ENCODE data around the gene SLC44A3. TPM values are rescaled to one million over a fixed set of nuclear protein-coding genes. Genes with fewer than 3 reads are reported as not detected.

The SLC44A3 gene
- total RNA-seq, 3 donors from 2014 or later = 2.1 to 12.6 (median 10.5) TPM

GRCh38 chr1:94816030-94816429 lies 4.1 kb upstream of the SLC44A3 start:
- intact Hi-C loops (cut with DNase I; ENCODE audit: low total_unique reads) = no loop called here
- H3K36me3 ChIP-seq = no peaks in the 10 kb centered on the region
- no peak overlapping the region for H3K27ac ChIP-seq
- H3K4me1 ChIP-seq = no peaks in the 10 kb centered on the region
- no peak for DNase-seq (ENCODE audit: low spot score in 2 of 2)
- H3K9me3 ChIP-seq = no peaks in the 10 kb centered on the region
- no peak overlapping the region for H3K4me3 ChIP-seq
- TF ChIP-seq POLR2A (IDR thresholded peaks at IDR 0.05) (no peak), CTCF (IDR thresholded peaks at IDR 0.05) (no peak), POLR2AphosphoS5 (IDR thresholded peaks at IDR 0.05) (no peak)
- no peaks in the 10 kb centered on the region for H3K27me3 ChIP-seq

GRCh38 chr1:94817712-94818111 lies 2.4 kb upstream of the SLC44A3 start:
- intact Hi-C loops (cut with DNase I; ENCODE audit: low total_unique reads) = no loop called here
- Histone ChIP-seq H3K4me1 (no peaks in the 10 kb centered on the region), H3K4me3 (no peak overlapping the region), H3K27ac (no peak overlapping the region), H3K36me3 (no peaks in the 10 kb centered on the region), H3K9me3 (no peaks in the 10 kb centered on the region), H3K27me3 (no peaks in the 10 kb centered on the region)
- no peak for DNase-seq (ENCODE audit: low spot score in 2 of 2)
- TF ChIP-seq CTCF (IDR thresholded peaks at IDR 0.05) (no peak), POLR2A (IDR thresholded peaks at IDR 0.05) (no peak), POLR2AphosphoS5 (IDR thresholded peaks at IDR 0.05) (no peak)

- Histone ChIP-seq H3K4me3 (peak overlapping the region; percentile 56 to 78 (median 73)), H3K9me3 (no peaks in the 10 kb centered on the region), H3K36me3 (no peaks in the 10 kb centered on the region), H3K4me1 (no peaks in the 10 kb centered on the region), H3K27me3 (no peaks in the 10 kb centered on the region), H3K27ac (peak overlapping the region; percentile 38 to 68)
- intact Hi-C loops (cut with DNase I; ENCODE audit: low total_unique reads) = no loop called here
- no peak for TF ChIP-seq POLR2A (IDR thresholded peaks at IDR 0.05)
- no peak for TF ChIP-seq POLR2AphosphoS5 (IDR thresholded peaks at IDR 0.05)
- no peak for TF ChIP-seq CTCF (IDR thresholded peaks at IDR 0.05)
- DNase-seq (ENCODE audit: low spot score in 2 of 2) = no peak
These were observed 766 bp upstream of the SLC44A3 start for GRCh38 chr1:94819238-94819944.

GRCh38 chr1:94820936-94821335 lies 779 bp downstream of the SLC44A3 start:
- intact Hi-C loops (cut with DNase I; ENCODE audit: low total_unique reads) = no loop called here

More at GRCh38 chr1:94820936-94821335, 779 bp downstream of the SLC44A3 start:
- H3K27me3 ChIP-seq = no peaks in the 10 kb centered on the region
- no peaks in the 10 kb centered on the region for H3K36me3 ChIP-seq
- H3K4me3 ChIP-seq = peak overlapping the region; percentile 56 to 78 (median 73)
- TF ChIP-seq POLR2A (IDR thresholded peaks at IDR 0.05) (no peak), POLR2AphosphoS5 (IDR thresholded peaks at IDR 0.05) (no peak), CTCF (IDR thresholded peaks at IDR 0.05) (no peak)
- peak overlapping the region in 1 of 2 donors; percentile 68 for H3K27ac ChIP-seq
- no peak for DNase-seq (ENCODE audit: low spot score in 2 of 2)
- H3K9me3 ChIP-seq = no peaks in the 10 kb centered on the region
- no peaks in the 10 kb centered on the region for H3K4me1 ChIP-seq
